Measurements from ENCODE around the gene TMEM51. TPM values are rescaled to one million over a fixed set of nuclear protein-coding genes. Genes with fewer than 3 reads are reported as not detected.

Gene TMEM51
- total and polyA plus RNA-seq, 9 of the 15 experiments (the other 6 are each of a cell fraction or from before 2014, with no cell fraction given): 0.06 to 1.4 (median 0.58) TPM

- Histone ChIP-seq H3K4me2 (ENCODE audit: insufficient read depth, low read length) (peak overlapping the region; percentile 51; the same call in 1 of the 2 replicates), H3K36me3 (ENCODE audit: control insufficient read depth, insufficient read depth, low read length) (no peaks in the 10 kb centered on the region), H3K9me3 (replicated peaks; ENCODE audit: control insufficient read depth, insufficient read depth, low read depth, low read length) (no peaks in the 10 kb centered on the region), H3K9me1 (ENCODE audit: control insufficient read depth, insufficient read depth, low read length) (no peaks in the 10 kb centered on the region), H3K4me3 (no peak overlapping the region), H4K20me1 (replicated peaks; ENCODE audit: control insufficient read depth, insufficient read depth, low read length) (0 out of 2 replicates have a peak, but pooled peaks cover 4% of the 10 kb centered on the region), H3K27ac (ENCODE audit: extremely low read depth, low read depth, low read length) (no peak overlapping the region), H3K79me2 (ENCODE audit: control insufficient read depth, insufficient read depth, low read length) (no peaks in the 10 kb centered on the region), H3K9ac (ENCODE audit: insufficient read depth in 1 of 2, low read depth in 2 of 2, low read length in 2 of 2) (no peak overlapping the region), H3K4me1 (replicated peaks in 1 of 2; ENCODE audit: control insufficient read depth in 2 of 2, insufficient read depth in 2 of 2, low read length in 2 of 2) (peaks cover 6 to 26% of the 10 kb centered on the region in 2 experiments), H2AFZ (ENCODE audit: low read depth, low read length) (no peak overlapping the region), H3K27me3 (ENCODE audit: control insufficient read depth in 2 of 2, insufficient read depth in 2 of 2, low read length in 2 of 2) (peaks cover 18 to 81% of the 10 kb centered on the region in 2 experiments)
- intact Hi-C loops (cut with micrococcal nuclease): loop anchor here (1.0 to 10.0 kb wide), 2 partner anchors 120 to 283 kb away; partner anchors contain the start of gene CTRC
- CTCF ChIA-PET (ENCODE audit: low intra/inter-chr PET ratio): interaction anchor here (0.7 to 1.8 kb wide), 3 partner anchors 119 to 153 kb away, joined by 3 to 13 read pairs (median 7); no protein-coding TSS in a partner anchor
- TF ChIP-seq ZFPM2 (CRISPR knock-in tag; IDR thresholded peaks at IDR 0.05): no peak
- no peak for TF ChIP-seq FOSL1 (tag; conservative IDR thresholded peaks at IDR 0.05)
- peak; percentile 21 for TF ChIP-seq RBM25 (IDR thresholded peaks at IDR 0.05; ENCODE audit: low read depth, low read length, severe bottlenecking)
- no peak for TF ChIP-seq ZNF24 (IDR thresholded peaks at IDR 0.05)
- no peak for TF ChIP-seq HMBOX1 (IDR thresholded peaks at IDR 0.05)
- no peak for TF ChIP-seq TEAD2 (tag; IDR thresholded peaks at IDR 0.05)
- no peak for TF ChIP-seq AFF1 (IDR thresholded peaks at IDR 0.05; ENCODE audit: low read depth in 1 of 2, partially characterized antibody in 2 of 2)
- ATAC-seq: no peak
- 10% methylated on average over 3 of the region's 3 CpGs for WGBS (ENCODE audit: insufficient coverage, low coverage, missing lambda C conversion rate)
- POLR2A ChIA-PET: interaction anchor here (0.6 to 1.8 kb wide), 5 partner anchors 8 to 307 kb away, joined by 3 to 5 read pairs (median 4); no protein-coding TSS in a partner anchor
- in situ Hi-C loops (cut with MboI): loop anchor here (5.0 kb wide), 2 partner anchors 105 to 280 kb away; no protein-coding TSS in a partner anchor
- no TSS peak for BruUV-seq (replicated peaks)
- FAIRE-seq: no peak
- DNase-seq (ENCODE audit: extremely low read depth in 1 of 4, low spot score in 3 of 4): no peak
These were observed 1.7 kb upstream of the TMEM51 start for GRCh38 chr1:15151871-15152270.
